Vagina (tissue), 2 donors: ENCODE measurements around the gene SEMA6A.

ENCODE experiments used
- POLR2A ChIP-seq, 2 donors: fragments of 450-650 bp; IDR thresholded peaks; one replicate each; pipeline ENCODE4 v1.6.1; 2017; ENCODE audit warnings: antibody characterized with exemption in 2 of 2, mild to moderate bottlenecking in 2 of 2, moderate library complexity in 2 of 2
- TF ChIP-seq, protein P1 (sequence below), 3 experiments: fragments of 450-650 bp in 2 of 3; fragments of 200-600 bp in 1 of 3; sonication (generic) in 1 of 3; IDR thresholded peaks; one replicate each; pipeline ENCODE4 v1.5.1; 2017 to 2019; ENCODE audit warnings: antibody characterized with exemption in 3 of 3, mild to moderate bottlenecking in 2 of 3, moderate library complexity in 2 of 3

DNA sequence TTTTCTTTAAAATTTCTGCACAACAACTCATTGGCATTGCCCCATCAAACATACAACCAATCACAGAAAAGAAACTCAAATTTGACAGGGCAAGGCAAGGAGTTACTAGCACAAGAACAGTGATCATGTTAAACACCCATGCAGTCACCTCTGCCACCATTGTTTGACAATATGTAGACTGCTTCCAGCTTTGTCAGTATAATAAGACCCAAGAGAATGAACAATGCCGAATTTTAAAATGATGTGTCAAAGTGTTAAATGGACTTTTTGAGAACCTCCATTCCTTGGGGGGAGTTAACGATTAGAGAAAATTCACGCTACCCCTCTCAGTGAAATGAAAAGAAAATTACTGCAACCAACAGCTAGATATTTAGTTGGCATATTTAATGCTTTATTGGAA lies 109.2 kb downstream of the SEMA6A start:
- no peak for TF ChIP-seq POLR2A (IDR thresholded peaks at IDR 0.05)
- TF ChIP-seq, protein P1, sequence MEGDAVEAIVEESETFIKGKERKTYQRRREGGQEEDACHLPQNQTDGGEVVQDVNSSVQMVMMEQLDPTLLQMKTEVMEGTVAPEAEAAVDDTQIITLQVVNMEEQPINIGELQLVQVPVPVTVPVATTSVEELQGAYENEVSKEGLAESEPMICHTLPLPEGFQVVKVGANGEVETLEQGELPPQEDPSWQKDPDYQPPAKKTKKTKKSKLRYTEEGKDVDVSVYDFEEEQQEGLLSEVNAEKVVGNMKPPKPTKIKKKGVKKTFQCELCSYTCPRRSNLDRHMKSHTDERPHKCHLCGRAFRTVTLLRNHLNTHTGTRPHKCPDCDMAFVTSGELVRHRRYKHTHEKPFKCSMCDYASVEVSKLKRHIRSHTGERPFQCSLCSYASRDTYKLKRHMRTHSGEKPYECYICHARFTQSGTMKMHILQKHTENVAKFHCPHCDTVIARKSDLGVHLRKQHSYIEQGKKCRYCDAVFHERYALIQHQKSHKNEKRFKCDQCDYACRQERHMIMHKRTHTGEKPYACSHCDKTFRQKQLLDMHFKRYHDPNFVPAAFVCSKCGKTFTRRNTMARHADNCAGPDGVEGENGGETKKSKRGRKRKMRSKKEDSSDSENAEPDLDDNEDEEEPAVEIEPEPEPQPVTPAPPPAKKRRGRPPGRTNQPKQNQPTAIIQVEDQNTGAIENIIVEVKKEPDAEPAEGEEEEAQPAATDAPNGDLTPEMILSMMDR (IDR thresholded peaks at IDR 0.05): no peak
